Uterus (tissue), 2 donors: Measurements from ENCODE around the gene GLS.

Experiments used
- POLR2A ChIP-seq, 2 donors: fragments of 450-650 bp; IDR thresholded peaks; one replicate each; pipeline ENCODE4 v1.6.1; 2016; ENCODE audit warnings: antibody characterized with exemption in 2 of 2, mild to moderate bottlenecking in 1 of 2, moderate library complexity in 1 of 2
- TF ChIP-seq, protein P1 (sequence below), 4 experiments: fragments of 200-600 bp in 2 of 4; fragments of 450-650 bp in 2 of 4; sonication (generic) in 2 of 4; IDR thresholded peaks; one replicate each; pipeline ENCODE4 v1.5.1; 2016 to 2019; ENCODE audit warnings: antibody characterized with exemption in 4 of 4, mild to moderate bottlenecking in 2 of 4, moderate library complexity in 1 of 4

GRCh38 chr2:190854726-190855125, 25.9 kb upstream of the GLS start:
- TF ChIP-seq, protein P1, sequence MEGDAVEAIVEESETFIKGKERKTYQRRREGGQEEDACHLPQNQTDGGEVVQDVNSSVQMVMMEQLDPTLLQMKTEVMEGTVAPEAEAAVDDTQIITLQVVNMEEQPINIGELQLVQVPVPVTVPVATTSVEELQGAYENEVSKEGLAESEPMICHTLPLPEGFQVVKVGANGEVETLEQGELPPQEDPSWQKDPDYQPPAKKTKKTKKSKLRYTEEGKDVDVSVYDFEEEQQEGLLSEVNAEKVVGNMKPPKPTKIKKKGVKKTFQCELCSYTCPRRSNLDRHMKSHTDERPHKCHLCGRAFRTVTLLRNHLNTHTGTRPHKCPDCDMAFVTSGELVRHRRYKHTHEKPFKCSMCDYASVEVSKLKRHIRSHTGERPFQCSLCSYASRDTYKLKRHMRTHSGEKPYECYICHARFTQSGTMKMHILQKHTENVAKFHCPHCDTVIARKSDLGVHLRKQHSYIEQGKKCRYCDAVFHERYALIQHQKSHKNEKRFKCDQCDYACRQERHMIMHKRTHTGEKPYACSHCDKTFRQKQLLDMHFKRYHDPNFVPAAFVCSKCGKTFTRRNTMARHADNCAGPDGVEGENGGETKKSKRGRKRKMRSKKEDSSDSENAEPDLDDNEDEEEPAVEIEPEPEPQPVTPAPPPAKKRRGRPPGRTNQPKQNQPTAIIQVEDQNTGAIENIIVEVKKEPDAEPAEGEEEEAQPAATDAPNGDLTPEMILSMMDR (IDR thresholded peaks at IDR 0.05) = no peak
- no peak for TF ChIP-seq POLR2A (IDR thresholded peaks at IDR 0.05)
